ENCODE data around the gene BSG.

Gene BSG

DNA sequence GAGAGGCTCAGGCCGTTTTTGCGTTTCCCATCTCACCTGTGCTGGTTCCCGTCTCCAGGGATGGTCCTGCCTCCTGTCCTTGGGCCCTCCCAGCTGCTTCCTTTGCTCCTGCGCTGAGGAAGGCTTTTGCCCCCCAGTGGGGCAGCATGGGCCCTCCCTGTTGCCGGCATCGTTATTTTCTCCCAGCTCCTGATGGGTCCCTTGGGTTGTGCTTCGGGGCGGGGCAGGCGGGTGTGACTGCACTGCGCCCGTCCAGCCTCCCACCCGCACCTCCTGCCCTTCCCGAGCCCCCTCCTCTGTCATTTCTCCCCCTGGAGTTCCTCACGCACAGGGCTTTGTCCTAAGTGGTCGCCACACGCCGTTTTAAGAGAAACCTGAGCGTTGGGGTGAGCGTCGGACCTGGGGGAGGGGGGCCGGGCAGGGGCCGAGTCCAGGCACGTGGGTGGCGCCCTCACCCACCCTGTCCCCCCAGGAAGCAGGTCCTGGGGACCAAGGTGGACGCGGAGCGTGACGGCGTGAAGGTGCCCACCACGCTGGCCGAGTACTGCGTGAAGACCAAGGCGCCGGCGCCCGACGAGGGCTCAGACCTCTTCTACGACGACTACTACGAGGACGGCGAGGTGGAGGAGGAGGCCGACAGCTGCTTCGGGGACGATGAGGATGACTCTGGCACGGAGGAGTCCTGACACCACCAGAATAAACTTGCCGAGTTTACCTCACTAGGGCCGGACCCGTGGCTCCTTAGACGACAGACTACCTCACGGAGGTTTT is 31.3 kb upstream of the BSG start:
- DNase-seq (ENCODE audit: low spot score): no peak

DNA sequence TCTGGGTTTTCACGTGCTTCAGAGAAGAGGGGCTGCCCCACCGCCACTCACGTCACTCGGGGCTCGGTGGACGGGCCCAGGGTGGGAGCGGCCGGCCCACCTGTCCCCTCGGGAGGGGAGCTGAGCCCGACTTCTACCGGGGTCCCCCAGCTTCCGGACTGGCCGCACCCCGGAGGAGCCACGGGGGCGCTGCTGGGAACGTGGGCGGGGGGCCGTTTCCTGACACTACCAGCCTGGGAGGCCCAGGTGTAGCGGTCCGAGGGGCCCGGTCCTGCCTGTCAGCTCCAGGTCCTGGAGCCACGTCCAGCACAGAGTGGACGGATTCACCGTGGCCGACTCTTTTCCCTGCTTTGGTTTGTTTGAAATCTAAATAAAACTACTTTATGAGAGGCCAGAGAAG is 30.7 kb upstream of the BSG start:
- DNase-seq (ENCODE audit: low spot score): no peak

DNA sequence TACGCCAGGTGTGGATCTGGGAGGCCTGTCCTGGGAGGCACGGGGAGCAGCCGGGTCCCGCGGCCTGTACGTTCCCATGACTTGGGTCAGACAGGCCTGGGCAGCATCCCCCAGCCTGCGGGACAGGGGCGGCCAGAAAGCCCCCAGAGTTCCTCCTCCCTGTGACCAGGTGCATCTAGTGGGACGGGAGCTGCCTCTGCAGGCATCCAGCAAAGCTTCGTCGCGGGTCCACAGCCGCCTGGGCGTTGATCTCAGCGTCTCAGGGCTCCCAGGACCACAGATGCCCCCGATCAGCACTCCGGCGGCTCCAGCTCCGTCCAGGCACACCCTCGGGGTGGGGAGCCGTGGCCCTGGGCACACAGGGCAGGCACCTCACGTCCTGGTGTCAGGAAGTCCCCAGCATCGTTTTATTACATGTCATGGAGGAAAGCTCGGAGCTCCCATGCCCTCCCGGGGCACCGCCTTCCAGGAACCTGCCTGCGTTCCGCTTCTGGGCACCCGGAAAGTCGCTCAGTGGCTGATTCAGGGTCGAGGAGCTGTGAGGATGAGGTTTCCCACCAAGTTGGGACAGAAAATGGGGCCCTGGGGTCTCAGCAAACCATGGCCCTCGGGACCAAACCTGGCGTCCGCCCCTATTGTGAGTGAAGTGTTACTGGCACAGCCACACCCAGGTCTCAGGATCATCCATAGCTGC is 30.1 kb upstream of the BSG start:
- DNase-seq (ENCODE audit: low spot score): no peak

DNA sequence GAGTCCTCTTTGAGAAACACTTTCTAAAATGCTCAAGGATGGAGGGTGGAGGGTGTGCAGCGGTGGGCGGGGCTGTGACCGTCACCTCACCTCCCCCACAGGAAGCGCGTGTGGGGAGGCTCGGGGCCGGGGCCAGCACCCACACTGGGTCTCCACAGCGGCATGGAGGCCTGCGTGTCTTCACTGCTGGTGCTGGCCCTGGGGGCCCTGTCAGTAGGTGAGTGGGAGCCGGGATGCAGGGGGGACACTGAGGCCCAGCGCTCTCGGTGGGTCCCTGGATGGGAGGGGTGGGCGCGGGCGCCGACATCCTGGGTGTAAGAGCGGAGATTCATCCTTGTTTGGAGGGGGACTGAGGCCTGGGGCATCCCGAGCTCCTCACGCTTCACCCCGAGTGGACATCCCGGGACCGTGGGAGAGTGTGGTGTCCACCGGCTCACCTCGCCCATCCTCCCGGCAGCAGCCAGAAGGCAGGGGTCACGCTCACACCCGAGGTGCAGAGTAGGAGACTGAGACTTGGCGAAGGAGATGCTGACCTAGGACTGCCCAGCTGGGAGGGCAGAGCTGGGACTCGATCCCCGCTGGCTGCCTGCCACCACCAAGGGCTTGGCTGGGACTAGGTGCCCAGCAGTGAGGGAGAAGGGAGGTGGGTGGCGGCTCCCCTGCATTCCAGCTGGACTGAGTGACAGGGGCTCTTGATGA is 28.3 kb upstream of the BSG start, which contains the start of gene GZMM:
Gene GZMM (plus strand): TSS at position 144 of the 699 bp plus-strand sequence. CDS start 19 bp downstream, at position 163.
- no peak for DNase-seq (ENCODE audit: low spot score)

DNA sequence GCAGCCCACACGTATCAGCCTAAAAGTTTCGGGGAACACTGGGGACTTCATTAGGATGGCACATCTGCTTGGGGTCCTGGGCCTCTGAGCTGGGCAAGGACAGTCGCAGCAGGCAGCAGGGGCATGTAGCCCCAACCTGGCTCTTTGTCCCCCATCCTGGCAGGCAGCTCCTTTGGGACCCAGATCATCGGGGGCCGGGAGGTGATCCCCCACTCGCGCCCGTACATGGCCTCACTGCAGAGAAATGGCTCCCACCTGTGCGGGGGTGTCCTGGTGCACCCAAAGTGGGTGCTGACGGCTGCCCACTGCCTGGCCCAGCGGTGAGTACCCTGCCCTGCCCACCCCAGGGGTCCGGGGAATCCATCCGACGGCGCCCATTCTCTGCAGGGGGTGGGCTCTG is 25.3 kb upstream of the BSG start:
- DNase-seq (ENCODE audit: low spot score): no peak

DNA sequence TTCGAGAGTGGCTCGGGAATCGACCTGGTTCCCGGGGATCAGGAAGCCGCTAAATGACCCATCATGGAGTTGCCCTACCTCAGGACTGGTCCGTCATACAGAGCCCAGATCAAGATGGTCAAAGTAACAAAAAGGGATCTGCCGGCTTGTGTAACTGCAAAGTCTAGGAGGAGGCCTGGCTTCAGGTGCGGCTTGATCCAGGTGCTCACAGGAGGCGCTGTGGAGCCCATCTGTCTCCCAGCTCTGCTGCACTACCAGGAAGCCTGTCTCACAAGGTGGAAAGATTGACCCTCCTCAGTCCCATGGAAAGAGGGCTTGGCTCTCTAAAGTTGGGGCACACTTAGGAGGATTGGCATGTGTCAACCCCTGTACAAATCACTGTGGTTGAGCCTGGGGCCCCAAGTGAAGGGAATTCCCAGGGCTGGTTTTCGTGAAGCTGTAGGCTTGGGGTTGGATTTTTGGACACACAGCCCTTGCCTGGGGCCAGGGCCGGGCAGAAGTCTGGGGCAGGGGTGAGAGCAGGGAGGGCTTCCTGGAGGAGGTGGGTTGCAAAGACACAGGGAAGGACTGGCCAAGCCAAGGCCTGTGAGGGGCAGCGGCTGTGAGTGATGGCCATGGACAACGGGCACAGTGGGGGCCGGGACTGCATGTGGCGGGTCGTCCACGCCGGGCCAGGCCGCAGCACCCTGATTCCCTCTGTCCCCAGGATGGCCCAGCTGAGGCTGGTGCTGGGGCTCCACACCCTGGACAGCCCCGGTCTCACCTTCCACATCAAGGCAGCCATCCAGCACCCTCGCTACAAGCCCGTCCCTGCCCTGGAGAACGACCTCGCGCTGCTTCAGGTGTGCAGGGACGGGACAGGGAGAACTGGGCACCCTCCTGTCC is 24.3 kb upstream of the BSG start:
- DNase-seq (ENCODE audit: low spot score): no peak

DNA sequence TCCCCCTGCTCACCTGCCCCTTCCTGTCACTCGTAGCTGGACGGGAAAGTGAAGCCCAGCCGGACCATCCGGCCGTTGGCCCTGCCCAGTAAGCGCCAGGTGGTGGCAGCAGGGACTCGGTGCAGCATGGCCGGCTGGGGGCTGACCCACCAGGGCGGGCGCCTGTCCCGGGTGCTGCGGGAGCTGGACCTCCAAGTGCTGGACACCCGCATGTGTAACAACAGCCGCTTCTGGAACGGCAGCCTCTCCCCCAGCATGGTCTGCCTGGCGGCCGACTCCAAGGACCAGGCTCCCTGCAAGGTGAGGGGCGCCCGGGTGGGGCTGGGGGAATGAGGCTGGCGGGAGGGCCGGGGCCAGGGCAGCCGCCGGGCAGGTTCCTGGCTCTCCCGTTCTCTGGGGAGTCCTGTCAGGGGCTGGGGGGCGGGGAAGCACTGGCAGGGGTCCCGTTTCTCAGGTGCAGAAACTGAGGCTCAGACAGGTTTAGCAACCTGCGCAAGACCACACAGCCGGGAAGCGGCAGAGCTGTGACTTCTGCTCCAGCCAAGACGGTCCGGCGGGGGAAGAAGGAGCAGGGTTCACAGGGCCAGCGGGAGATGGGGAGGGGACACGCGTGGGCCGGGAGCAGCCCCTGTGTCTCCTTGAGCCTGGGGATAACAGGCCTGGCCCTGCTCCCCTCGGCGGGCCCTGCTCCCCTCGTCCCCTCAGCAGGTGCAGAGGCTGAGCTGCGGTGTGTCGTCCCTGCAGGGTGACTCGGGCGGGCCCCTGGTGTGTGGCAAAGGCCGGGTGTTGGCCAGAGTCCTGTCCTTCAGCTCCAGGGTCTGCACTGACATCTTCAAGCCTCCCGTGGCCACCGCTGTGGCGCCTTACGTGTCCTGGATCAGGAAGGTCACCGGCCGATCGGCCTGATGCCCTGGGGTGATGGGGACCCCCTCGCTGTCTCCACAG is 23.2 kb upstream of the BSG start:
- DNase-seq (ENCODE audit: low spot score): no peak

DNA sequence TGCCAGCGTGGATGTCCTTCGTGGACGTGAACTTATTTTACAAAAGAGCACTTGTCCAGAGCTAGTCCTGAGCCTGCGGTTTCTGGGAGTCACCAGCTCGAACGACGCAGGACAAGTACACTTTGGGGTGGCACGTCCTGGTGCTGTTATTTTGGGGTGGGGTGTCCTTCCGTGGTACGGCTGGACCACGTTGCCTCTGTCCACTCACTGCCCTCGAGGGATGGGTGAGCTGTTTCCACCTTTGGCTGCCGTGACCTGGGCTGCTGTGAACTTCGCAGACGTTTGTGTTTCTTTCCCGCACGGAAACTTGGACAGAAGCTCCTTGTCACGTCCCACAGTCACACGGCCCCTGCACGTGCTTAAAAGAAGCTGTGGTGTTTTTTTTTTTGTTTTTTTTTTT is 17.6 kb upstream of the BSG start:
- no peak for DNase-seq (ENCODE audit: low spot score)

DNA sequence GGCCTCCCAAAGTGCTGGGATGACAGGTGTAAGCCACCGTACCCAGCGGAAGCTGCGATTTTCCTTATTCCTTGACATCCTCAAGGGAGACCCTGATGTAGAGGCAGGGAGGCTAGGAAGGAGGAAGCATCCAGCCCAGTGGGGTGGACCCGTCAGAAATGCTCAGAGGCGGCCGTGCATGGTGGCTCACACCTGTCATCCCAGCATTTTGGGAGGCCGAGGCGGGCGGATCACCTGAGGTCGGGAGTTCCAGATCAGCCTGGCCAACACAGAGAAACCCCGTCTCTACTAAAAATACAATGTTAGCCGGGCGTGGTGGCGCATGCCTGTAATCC is 17.0 kb upstream of the BSG start:
- DNase-seq (ENCODE audit: low spot score): no peak

DNA sequence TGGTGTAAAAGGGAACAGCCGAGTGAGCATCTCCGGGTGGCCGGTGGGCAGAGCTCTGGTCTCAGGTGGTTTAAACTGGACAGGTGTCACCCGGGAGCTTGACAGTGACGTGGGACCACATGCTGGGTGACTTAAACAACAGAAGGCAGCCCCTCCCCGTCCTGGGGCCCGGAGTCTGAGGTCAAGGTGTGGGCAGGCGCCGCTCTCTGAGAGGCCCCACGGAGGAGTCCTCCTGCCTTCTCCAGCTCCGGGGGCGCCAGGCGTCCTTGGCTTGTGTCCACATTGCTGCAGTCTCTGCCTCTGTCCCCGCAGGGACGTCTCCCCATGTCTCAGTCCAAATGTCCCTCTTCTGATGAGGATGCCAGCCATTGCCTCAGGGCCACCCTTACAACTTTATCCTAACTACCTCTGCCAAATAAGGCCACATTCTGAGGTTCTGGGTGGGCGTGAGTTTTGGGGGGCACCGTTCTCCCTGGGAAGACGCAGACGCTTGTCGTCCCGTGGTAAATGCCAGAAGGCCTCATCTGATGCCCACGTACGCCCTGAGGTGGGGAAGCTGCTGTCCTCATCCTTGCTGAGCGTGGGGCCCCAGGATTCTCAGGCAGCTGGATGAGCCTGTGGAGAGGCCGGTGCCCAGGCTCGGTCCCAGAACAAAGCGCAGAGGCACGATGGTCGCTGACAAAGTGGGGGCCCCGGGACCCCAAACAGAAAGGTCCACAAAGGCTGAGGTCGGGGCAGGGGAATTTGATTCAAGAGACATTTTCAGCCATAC is 15.6 kb upstream of the BSG start:
- no peak for DNase-seq (ENCODE audit: low spot score)

DNA sequence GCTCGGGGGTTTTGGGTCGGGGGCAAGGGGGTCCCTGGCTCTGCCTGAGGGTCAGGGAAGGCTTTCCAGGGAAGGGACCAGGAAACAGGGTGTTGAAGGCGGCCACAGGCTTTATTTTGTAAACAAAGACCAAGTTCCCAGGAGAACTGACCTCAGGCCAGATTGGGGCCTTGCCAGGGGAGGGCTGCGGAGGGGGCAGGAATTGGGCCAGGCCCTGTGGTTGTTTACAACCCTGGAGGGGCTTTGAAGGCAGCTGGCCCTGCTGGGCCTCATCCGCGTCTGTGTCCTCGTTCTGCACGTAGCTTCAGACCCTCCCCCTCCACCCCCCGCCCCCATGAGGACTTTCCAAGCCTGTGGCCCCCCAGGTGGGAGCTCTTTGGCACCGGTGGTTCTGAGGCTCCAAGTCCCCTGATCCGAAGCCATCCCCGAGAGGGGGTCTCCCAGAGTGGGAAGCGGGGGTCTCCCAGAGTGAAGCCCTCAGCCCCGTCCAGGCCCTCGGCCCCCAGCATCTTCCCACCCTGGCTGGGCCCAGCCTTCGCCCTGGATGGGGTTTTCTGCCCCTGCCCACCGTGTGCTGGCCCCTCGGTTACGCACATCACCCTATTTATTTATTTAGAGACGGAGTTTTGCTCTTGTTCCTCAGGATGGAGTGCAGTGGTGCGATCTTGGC is 13.5 kb upstream of the BSG start:
- no peak for DNase-seq (ENCODE audit: low spot score)

DNA sequence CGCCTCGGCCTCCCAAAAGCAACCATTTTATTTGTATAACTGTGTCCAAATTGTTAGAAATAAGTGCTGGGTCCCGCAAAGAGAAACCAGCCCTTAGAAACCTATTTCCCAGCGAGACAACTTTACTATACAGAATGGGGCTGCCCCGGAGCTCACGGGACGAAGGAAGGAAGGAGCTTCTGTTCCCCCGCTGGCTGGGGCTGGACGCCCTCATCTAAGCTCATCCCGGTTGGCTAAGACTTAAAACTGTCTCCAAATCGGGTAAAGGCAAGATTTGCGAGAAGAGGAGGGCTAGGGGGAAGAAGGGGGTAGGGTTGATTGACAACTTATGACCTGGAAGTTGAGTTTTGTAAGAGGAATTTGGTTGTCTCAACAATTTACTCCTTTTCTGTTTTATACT is 12.3 kb upstream of the BSG start:
- no peak for DNase-seq (ENCODE audit: low spot score)

DNA sequence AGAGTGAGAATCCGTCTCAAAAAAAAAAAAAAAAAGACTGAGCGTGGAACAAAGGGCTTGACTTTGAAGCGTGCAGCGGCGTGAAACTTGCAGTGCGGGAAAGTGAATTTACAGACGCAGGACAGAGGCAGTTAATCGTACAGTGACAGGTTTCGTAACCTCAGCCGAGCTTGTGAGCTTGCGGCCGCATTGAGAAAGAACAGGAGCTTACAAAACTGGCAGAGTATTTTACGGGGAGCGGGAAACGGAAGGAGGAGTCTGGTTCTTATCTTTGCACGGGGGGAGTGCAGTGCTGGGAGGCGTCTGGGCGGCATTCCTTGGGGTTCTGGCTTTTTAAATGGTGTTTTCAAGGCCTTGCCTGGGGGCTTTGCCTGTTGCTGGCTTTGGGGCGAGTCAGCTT is 6.0 kb upstream of the BSG start:
- no peak for DNase-seq (ENCODE audit: low spot score)

DNA sequence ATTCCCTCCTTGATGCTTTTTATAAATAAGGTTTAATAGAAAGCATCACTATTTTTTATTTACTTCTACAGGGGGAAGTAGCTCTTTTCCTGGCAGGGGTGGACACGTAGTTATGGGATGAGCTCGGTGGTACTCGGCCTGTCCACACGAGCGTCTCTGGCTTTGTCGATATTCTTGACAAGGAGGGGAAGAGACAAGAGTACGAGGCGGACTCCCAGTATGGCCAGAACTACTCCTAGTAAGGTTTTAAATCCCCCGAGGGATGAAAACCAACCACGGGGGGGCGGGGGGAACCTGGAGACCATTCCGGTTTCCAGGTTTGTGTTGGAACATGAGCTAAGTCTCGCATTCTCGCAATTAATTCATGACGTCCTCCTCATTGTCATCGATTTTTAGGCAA is 5.6 kb upstream of the BSG start:
- DNase-seq (ENCODE audit: low spot score): no peak

DNA sequence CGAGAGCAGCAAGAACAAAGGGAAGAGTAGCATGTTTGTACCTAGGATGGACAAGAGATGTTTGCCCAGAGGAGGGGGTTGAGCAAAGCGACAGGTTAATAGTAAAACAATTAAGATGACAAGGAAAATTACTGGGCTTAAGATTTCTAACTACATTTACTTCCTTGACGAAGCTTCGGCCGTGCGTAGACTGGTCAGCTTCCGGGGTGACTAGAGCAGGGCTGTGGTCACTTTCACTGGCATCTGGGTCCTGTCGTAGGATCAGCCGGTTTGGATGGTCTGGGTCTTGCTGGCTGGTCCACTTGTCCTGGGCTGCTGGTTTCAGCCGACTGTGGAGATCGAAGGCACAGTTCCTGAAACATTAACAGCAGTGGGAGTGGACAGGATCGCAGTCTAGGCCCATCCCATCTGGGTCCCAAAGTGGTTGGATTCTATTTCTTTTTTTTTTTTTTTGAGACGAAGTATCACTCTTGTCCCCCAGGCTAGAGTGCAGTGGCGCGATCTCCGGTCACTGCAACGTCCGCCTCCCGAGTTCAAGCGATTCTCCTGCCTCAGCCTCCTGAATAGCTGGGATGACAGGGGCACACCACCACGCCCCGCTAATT is 5.0 kb upstream of the BSG start:
- no peak for DNase-seq (ENCODE audit: low spot score)

DNA sequence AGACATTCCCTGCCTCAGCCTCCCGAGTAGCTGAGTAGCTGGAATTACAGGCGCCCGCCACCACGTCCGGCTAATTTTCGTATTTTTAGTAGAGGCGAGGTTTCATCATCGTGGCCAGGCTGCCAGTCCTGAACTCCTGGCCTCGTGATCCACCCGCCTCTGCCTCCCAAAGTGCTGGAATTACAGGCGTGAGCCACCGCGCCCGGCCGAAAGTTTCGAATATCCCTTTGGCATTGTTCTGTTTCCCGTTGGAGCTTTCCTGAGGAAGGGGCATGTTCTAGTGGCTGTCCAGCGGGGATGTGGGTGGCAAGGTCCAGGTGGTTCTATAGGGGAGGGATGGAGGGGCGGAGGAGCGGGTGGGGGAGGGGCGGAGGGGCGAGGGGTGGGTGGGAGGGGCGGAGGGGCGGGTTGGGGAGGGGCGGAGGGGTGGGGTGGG is 2.1 kb upstream of the BSG start:
- DNase-seq (ENCODE audit: low spot score): peak; percentile 63

DNA sequence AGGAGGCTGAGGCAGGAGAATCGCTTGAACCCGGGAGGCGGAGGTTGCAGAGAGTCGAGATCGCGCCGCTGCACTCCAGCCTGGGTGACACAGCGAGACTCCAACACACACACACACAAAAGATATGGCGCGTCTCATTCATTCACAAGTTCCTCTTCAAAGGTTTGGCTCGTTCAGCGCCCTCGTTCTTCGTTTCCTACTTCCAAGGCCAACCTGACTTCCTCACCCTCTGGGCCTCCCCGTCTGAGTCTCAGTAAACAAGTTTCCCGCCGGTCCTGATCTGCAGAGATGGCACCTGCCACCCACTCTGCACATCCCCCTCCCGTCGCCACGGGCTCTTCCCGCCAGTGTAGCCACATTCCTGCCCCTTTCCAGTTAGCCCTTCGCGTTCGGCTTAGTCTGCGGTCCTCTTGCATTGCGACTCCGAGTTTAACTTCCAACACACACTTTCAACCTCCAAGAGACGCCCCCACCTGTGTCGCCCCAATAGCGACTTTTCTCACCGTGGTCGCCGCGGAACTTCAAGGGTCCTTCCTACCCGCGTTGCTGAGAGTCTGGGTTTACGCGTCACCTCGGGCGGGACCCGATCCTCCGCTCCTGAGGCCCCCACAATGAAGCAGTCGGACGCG is 1.3 kb upstream of the BSG start:
- peak; percentile 65 for DNase-seq (ENCODE audit: low spot score)

DNA sequence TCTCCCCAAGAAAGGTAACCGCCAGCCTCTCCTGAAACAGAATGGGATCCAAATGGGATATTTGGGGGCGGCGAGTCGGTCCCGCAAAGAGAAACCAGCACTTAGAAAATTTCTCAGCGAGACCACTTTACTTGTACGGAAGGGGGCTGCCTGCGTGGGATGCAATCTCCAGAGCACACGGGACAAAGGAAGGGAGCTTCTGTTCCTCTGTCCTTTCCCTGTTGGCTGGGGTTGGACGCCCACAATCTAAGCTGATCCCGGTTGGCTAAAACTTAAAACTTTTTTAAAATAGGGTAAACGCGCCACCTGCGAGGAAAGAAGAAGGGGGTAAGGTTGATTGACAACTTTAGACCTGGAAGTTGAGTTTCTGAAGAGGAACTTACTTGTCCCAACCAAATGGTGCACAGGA is 826 bp upstream of the BSG start:
- DNase-seq (ENCODE audit: low spot score): no peak

Data from D341Med (cell line).